ENCODE measurements around the gene ECE1. TPM values are rescaled to one million over a fixed set of nuclear protein-coding genes. Genes with fewer than 3 reads are reported as not detected.

Gene ECE1
- total and polyA plus RNA-seq, 2 of the 8 experiments (the other 6 are each of a cell fraction or from before 2014, with no cell fraction given), result 21.4 to 36.8 TPM

DNA sequence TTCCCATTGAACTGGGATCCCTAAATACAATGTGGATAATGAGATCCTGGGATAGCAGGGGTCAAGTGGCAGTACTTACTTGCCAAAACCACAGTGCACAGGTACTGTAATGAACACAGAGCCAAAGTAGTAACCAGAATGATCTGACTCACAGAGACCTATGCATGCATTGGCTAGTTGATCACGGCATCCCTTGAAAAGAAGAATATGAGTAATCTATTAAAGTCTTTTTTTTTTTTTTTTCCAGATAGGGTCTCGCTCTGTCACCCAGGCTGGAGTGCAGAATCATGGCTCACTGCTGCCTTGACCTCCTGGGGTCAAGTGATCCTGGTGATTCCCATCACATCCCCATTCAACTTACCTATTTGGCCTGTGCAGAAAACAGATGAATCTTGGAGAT is 84.1 kb downstream of the ECE1 start (continued):
- TF ChIP-seq RNF2 (IDR thresholded peaks at IDR 0.05; ENCODE audit: borderline replicate concordance, low read depth, low read length, missing control alignments, poor library complexity, severe bottlenecking), result no peak
- TF ChIP-seq CHD1 (IDR thresholded peaks at IDR 0.05; ENCODE audit: low read depth, low read length), result no peak
- no peak for TF ChIP-seq PHF8 (conservative IDR thresholded peaks at IDR 0.05; ENCODE audit: low read depth, low read length)
- no peak for TF ChIP-seq HDAC6 (IDR thresholded peaks at IDR 0.05; ENCODE audit: low read depth, low read length)
